GM19240 (cell line): ENCODE data around the gene GOLPH3L.
"Not testable (repeated sequence)": the region's sequence is repeated elsewhere in the genome, so short reads cannot be mapped to it uniquely, and the experiment has no call there.

Experiments
- DNase-seq: peaks from one replicate; pipeline ENCODE4 v3.0.0; 2011; ENCODE audit warnings: low spot score; ENCODE audit not compliant: insufficient read length

The GOLPH3L gene

DNA sequence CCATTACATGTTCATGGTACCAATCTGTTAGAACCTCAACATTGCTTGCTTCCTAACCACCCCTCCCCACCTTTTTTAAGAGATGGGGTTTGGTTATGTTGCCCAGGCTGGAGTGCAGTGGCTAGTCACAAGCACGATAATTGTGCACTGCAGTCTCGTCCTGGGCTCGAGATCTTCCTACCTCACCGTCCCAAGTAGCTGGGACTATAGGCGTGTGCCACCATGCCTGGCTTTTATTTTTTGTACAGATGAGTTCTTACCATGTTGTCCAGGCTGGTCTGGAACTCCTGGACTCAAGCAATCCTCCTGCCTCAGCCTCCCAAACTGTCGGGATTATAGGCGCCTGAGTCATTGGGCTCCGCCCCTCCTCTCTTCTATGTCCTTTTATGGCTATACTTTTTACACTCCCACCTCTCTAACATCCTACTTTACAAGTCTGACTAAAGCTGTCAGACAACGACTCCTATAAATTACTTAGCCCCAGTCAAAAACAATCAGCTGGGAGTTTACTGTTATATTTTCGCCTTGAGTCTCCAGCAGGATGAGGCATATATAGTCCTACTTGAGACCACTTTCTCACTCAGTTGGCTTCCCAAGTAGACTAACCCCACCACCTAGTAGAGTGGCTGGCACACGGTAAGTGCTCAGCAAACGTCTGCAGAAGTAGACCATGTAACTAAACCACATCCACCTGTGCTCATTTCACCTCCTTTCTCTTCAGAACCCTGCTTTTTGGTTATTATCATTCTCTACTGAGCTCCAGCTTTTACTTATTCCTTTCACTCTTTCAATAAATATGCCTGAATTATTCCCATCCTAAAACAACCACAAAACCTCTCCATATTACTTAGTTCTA is 81.4 kb downstream of the GOLPH3L start:
- DNase-seq = no peak

DNA sequence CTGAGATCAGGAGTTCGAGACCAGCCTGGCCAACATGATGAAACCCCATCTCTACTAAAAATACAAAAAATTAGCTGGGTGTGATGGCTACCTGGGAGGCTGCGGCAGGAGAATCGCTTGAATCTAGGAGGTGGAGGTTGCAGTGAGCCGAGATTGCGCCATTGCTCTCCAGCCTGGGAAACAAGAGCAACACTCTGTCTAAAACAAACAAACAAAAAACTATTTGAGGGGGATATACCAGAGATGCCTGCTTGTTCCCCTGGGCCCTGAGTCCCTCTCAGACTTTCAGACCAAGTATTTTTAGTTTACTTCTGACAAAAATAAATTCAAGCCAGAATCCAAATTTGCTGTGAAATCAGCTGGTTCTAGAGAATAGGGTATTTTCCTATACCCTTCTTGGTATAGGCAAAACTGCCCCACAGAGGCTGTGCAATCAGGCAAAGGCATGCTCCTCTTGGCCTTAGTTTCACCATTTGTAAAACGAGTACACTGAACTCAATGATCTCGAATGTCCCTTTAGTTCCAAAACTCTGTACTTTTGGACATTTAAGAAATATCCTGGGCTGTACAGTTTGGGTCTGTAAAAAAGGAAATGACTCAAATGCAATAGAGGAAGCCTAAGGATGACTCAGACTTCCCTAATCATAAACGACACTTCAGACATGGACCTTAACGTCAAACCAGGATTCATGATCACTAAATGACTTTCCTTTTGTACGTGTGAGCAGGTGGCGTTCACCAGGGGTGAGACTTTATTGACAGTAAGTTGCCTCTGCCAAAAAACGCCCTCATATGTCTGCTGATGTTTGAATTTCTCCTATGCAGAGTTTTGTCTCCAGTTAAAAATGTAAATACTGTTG is 83.7 kb downstream of the GOLPH3L start:
- peak; percentile 17 for DNase-seq

DNA sequence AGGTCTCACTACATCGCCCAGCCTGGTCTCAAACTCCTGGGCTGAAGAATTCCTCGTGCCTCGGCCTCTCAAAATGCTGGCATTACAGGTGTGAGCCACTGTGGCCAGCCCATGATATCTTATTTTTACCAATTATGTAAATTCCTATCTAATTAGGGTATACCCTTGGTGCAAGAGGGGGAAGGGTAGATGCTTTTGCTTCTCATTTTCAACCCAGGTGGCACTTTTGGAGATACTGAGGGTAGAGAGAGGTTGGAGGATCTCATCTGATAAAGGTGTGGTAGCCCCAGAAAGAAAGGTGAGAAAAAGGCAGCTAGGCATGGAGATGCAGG is 85.0 kb downstream of the GOLPH3L start:
- DNase-seq = no peak

- DNase-seq = no peak
Observed at GRCh38 chr1:150610576-150610975, 86.4 kb downstream of the GOLPH3L start.

- DNase-seq = no peak
Observed at GRCh38 chr1:150609732-150610131, 87.2 kb downstream of the GOLPH3L start.

DNA sequence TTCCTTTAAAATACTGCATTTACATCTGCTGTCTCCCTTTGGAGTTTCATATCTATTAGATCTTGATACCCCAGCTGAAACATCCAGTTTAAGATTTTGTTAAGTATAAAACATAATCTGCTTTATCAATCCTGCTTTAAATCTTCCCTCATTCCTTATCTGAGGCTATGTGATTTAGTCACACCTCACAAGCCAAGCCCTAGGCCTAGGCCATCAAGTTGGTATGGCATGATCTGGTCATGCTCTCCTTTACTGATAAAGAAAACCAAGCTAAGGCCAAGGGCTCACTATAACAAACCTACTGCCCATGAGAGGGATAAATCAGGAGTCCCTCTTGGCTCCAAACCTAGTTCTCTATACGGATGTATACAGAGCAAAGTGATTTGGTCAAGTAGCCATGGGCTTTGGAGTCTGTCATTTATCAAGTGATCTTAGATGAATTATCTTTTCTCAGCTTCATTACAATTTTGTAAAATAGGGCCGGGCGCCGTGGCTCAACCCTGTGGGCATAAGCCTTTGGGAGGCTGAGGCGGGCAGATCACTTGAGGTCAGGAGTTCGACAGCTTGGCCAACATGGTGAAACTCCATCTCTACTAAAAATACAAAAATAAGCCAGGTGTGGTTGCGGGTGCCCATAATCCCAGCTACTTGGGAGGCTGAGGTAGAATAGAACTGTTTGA is 90.4 kb downstream of the GOLPH3L start:
- DNase-seq = no peak

DNA sequence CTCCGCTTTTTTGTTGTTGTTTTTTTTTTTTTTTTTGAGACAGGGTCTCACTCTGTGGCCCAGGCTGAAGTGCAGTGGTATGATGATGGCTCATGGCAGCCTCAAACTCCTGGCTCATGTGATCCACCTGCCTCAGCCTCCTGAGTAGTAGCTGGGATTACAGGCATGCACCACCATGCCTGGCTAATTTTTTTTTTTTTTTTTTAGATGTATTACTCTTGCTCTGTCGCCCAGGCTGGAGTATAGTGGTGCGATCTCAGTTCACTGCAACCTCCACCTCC is 91.6 kb downstream of the GOLPH3L start:
- not testable (repeated sequence) for DNase-seq

DNA sequence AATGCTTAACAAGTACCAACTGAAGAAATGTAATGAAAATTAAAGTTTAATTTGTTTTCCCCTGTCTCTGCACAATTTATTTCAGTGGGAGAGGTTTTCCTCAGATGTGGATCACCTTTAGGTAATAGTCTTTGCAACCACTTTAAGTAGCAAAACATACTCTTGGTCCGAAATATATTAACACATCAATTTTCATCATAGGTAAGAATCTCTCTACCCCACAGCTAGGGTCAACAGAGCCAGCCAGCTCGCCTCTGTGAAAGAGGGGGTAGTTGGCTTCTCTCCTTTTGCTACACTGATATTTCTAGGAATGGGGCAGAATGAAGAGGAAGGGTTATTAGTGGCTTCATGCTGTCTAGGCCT is 92.7 kb downstream of the GOLPH3L start:
- no peak for DNase-seq

GRCh38 chr1:150603711-150604110 is 93.2 kb downstream of the GOLPH3L start:
- DNase-seq = no peak

- not testable (repeated sequence) for DNase-seq
Observed at GRCh38 chr1:150602372-150602771, 94.6 kb downstream of the GOLPH3L start.

- no peak for DNase-seq
Observed at GRCh38 chr1:150601540-150601939, 95.4 kb downstream of the GOLPH3L start.

- not testable (repeated sequence) for DNase-seq
Observed at GRCh38 chr1:150598346-150598745, 98.6 kb downstream of the GOLPH3L start.

- DNase-seq = no peak
Observed at GRCh38 chr1:150596976-150597375, 100.0 kb downstream of the GOLPH3L start.
